ENCODE data around the gene SLC26A3.

SLC26A3 gene

GRCh38 chr7:107744345-107744750 lies 58.7 kb downstream of the SLC26A3 start:
- no peak for DNase-seq (ENCODE audit: low read depth)

GRCh38 chr7:107743567-107744344 lies 59.3 kb downstream of the SLC26A3 start, which contains the start of gene CBLL1:
Gene CBLL1, plus strand, starts transcription at chr7:107744142. Its CDS starts 22 bp downstream, at chr7:107744164.
- peak; percentile 67 for DNase-seq (ENCODE audit: low read depth)

GRCh38 chr7:107742678-107743566 lies 60.1 kb downstream of the SLC26A3 start:
- DNase-seq (ENCODE audit: low read depth), result no peak

- DNase-seq (ENCODE audit: low read depth), result no peak
Measured at GRCh38 chr7:107728276-107728675, 74.7 kb downstream of the SLC26A3 start.

GRCh38 chr7:107726356-107727130 lies 76.5 kb downstream of the SLC26A3 start:
- no peak for DNase-seq (ENCODE audit: low read depth)

GRCh38 chr7:107725138-107725740 lies 77.8 kb downstream of the SLC26A3 start:
- no peak for DNase-seq (ENCODE audit: low read depth)

- DNase-seq (ENCODE audit: low read depth), result no peak
Measured at GRCh38 chr7:107723255-107723654, 79.8 kb downstream of the SLC26A3 start.

GRCh38 chr7:107721286-107721685 lies 81.7 kb downstream of the SLC26A3 start:
- DNase-seq (ENCODE audit: low read depth), result no peak

- DNase-seq (ENCODE audit: low read depth), result no peak
Measured at GRCh38 chr7:107718456-107719193, 84.4 kb downstream of the SLC26A3 start.

- peak; percentile 41 for DNase-seq (ENCODE audit: low read depth)
Measured at GRCh38 chr7:107715531-107715930, 87.5 kb downstream of the SLC26A3 start.
